Measurements from ENCODE around the gene NDUFAF4. TPM values are rescaled to one million over a fixed set of nuclear protein-coding genes. Genes with fewer than 3 reads are reported as not detected.

NDUFAF4 gene
- total RNA-seq, 1 donor from 2014 or later: 20.8 TPM

- no peak for TF ChIP-seq CTCF (IDR thresholded peaks at IDR 0.05)
- Histone ChIP-seq H3K4me1 (no peaks in the 10 kb centered on the region), H3K27me3 (no peaks in the 10 kb centered on the region), H3K27ac (no peak overlapping the region), H3K36me3 (no peaks in the 10 kb centered on the region), H3K4me3 (no peak overlapping the region), H3K9me3 (no peaks in the 10 kb centered on the region)
- no peak for DNase-seq
- intact Hi-C loops (cut with DNase I): no loop called here
- ATAC-seq: no peak
These were observed 14.1 kb upstream of the NDUFAF4 start for GRCh38 chr6:96911751-96912150.

GRCh38 chr6:96911171-96911570, 13.5 kb upstream of the NDUFAF4 start:
- Histone ChIP-seq H3K4me3 (no peak overlapping the region), H3K4me1 (no peaks in the 10 kb centered on the region), H3K36me3 (no peaks in the 10 kb centered on the region), H3K27ac (no peak overlapping the region), H3K9me3 (no peaks in the 10 kb centered on the region), H3K27me3 (no peaks in the 10 kb centered on the region)
- intact Hi-C loops (cut with DNase I): no loop called here
- DNase-seq (no peak), ATAC-seq (no peak)
- no peak for TF ChIP-seq CTCF (IDR thresholded peaks at IDR 0.05)

GRCh38 chr6:96909811-96910210, 12.1 kb upstream of the NDUFAF4 start:
- Histone ChIP-seq H3K36me3 (no peaks in the 10 kb centered on the region), H3K4me1 (no peaks in the 10 kb centered on the region), H3K27me3 (no peaks in the 10 kb centered on the region), H3K9me3 (no peaks in the 10 kb centered on the region), H3K27ac (no peak overlapping the region), H3K4me3 (no peak overlapping the region)
- TF ChIP-seq CTCF (IDR thresholded peaks at IDR 0.05): no peak
- ATAC-seq: no peak
- intact Hi-C loops (cut with DNase I): no loop called here
- no peak for DNase-seq

GRCh38 chr6:96907498-96907897, 9.8 kb upstream of the NDUFAF4 start:
- ATAC-seq (peak; percentile 38), DNase-seq (no peak)
- no peaks in the 10 kb centered on the region for H3K27me3 ChIP-seq
- no peak overlapping the region for H3K4me3 ChIP-seq
- H3K36me3 ChIP-seq: no peaks in the 10 kb centered on the region
- no peak for TF ChIP-seq CTCF (IDR thresholded peaks at IDR 0.05)
- H3K27ac ChIP-seq: no peak overlapping the region
- no peaks in the 10 kb centered on the region for H3K4me1 ChIP-seq
- intact Hi-C loops (cut with DNase I): no loop called here
- H3K9me3 ChIP-seq: no peaks in the 10 kb centered on the region

GRCh38 chr6:96900873-96901272, 3.2 kb upstream of the NDUFAF4 start:
- H3K9me3 ChIP-seq: no peaks in the 10 kb centered on the region
- DNase-seq (no peak), ATAC-seq (no peak)
- no peak overlapping the region for H3K4me3 ChIP-seq
- TF ChIP-seq CTCF (IDR thresholded peaks at IDR 0.05): no peak
- H3K27ac ChIP-seq: no peak overlapping the region
- H3K27me3 ChIP-seq: no peaks in the 10 kb centered on the region
- H3K4me1 ChIP-seq: peaks cover 18% of the 10 kb centered on the region
- intact Hi-C loops (cut with DNase I): no loop called here
- peaks cover 6% of the 10 kb centered on the region for H3K36me3 ChIP-seq

- H3K27ac ChIP-seq: no peak overlapping the region
- H3K27me3 ChIP-seq: no peaks in the 10 kb centered on the region
- H3K9me3 ChIP-seq: no peaks in the 10 kb centered on the region
- TF ChIP-seq CTCF (IDR thresholded peaks at IDR 0.05): no peak
- no peak for ATAC-seq
- no peak for DNase-seq
- H3K4me3 ChIP-seq: no peak overlapping the region
- peaks cover 20% of the 10 kb centered on the region for H3K36me3 ChIP-seq
- intact Hi-C loops (cut with DNase I): no loop called here
- H3K4me1 ChIP-seq: peaks cover 18% of the 10 kb centered on the region
These were observed 1.8 kb upstream of the NDUFAF4 start for GRCh38 chr6:96899451-96899998.
